ENCODE results near the gene SERPINB5.
A peak's percentile ranks its signal among the peaks of the same experiment; 100 is the strongest.

SERPINB5 gene

DNA sequence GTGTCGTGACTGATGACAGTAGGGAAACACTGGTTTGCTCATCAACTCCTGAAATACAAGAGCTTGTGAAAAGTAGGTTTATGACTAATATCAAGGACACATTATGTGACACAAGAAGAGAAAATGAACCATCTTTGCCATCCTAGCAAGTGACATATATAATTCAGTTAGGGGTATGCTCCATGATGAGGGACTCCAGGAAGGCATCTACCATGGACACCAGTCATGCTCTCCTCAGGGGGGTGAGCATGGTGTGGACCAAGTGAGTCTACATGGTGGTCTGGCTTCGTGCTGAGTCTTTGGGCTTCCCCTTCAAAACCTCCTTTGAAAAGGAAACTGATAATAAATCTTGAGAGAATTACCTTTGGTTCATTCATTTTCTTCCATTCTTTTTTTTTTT lies 11.7 kb upstream of the SERPINB5 start:
- DNase-seq, result no peak
- intact Hi-C loops (cut with DNase I), result no loop called here

DNA sequence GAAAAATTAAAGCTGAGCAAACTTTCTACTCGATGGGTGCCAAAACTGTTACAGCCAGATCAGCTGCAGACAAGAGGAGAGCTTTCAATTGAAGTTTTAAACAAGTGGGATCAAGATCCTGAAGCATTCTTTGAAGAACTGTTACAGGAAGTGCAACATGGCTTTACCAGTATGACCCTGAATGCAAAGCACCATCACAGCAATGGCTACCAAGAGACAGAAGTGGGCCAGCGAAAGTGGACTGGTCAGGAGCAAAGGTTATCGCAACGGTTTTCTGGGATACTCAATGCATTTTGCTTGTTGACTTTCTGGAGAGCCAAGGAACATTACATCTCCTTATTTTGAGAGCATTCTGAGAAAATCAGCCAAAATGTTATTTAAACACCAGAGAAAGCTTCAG lies 9.1 kb upstream of the SERPINB5 start:
- intact Hi-C loops (cut with DNase I), result no loop called here
- DNase-seq, result no peak

DNA sequence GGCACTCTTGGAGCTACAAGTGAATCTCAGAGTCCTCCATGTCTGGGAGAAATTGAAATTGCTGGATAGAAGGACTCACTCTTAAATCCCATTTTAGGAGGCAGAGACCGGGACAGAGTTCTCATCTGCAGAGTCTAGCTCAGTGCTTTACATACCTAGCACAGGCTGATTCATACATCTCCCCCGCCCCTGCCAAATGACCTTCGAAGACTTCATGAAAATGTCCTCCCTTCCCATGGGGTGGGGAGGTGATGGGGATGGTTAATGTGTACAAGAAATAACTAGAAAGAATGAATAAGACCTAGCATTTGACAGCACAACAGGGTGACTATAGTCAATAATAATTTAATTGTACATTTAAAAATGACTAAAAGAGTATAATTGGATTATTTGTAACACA lies 8.2 kb upstream of the SERPINB5 start:
- DNase-seq, result no peak
- intact Hi-C loops (cut with DNase I), result no loop called here

DNA sequence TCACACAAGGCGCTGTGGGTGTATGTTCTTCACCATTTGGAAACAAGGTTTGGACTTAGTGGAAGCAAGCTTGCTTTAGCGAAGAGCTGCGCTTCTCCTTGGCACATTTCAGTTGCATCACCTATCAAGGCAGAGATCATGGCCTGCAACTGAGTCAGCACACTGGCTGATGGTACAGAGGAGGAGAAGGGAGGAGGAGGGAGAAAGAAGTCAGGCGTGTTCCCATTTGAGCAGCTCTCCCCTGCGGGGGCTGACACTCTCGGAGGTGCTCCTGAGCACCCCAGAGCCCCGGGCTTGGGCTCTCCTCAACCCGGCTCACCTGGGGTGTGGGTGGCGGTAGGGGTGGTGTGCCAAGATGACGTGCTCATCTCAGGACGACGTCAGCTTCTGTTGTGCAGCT lies 6.0 kb upstream of the SERPINB5 start:
- intact Hi-C loops (cut with DNase I), result no loop called here
- DNase-seq, result peak in 23 of 42 donors; percentile 5 to 64 (median 33)

DNA sequence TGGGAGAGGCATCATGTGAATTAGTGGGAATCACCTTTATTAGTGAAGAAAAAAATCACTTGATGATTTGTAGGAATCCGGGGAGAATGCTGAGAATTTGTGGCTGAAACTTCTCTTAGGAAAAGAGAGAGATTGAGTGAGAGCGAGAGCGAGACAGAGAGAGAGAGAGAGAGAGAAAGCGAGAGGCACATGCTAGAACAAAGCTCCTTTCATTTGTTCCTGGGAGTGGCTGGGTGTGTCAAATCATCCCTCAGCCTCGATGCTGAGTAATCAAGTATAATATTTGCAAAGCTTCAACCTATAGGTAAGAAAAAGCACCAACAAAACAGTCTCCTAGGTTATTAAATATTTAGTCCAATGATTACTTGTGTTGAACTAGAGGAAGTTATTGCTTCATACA lies 4.4 kb upstream of the SERPINB5 start:
- no peak for DNase-seq
- intact Hi-C loops (cut with DNase I), result no loop called here

DNA sequence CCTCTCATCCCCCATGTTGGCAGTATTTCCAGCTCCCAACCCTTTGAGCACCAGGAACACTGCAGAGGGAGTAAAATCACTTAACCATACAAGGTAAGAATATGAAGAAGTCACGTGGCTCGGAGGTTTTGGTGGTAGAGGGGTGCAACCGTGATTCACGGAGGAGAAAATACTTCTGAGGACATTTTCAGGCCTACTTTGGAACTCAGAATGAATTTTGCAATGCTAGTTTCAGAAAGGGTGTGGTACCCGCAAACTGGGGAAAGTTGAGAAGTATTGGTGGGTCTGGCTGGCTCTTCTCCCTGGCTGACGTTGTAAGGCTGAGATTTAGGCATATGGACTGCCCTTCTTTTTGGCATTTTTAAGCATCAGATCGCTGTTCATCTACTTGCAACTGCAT lies 442 bp downstream of the SERPINB5 start:
- DNase-seq, result no peak
- intact Hi-C loops (cut with DNase I), result no loop called here

DNA sequence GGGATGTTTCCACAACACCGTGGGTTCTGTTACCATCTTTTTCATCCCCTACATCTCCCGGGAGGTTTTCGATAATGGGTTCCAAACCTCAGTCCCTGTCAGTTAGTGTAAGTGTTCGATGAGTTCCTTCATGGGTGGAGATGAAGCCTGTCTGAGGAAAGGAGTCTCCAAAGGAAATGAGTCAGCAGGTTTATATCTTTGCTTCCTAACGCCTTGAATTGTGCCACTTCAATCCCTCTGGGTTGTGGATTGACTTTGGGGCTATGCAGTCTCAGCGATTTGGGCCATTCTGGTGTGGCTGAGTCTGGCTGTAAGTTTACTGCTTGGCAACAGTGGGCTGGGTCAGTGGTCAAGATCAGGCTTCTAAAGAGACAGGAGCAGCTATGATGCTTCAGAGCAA lies 1.2 kb downstream of the SERPINB5 start:
- no peak for DNase-seq
- intact Hi-C loops (cut with DNase I), result no loop called here

DNA sequence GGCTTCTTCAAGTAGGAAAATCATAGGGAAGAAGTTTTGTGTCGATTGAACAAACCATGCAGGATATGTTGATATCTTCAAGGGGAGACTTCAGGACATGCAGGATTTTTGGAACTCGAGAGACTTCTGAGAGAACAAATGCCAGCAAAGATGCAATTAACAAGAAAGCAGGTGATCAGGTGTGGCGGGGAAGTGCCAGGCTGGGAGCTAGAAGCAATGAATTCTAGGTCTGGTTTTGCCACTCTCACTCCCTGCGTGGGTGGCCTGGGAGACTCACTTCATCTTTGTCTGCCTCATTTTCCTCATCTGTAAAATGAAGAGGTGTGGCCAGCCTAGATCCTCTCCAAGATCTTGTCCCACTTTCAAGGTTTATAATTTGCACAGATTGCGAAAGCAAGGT lies 3.1 kb downstream of the SERPINB5 start:
- DNase-seq, result no peak
- intact Hi-C loops (cut with DNase I), result no loop called here

DNA sequence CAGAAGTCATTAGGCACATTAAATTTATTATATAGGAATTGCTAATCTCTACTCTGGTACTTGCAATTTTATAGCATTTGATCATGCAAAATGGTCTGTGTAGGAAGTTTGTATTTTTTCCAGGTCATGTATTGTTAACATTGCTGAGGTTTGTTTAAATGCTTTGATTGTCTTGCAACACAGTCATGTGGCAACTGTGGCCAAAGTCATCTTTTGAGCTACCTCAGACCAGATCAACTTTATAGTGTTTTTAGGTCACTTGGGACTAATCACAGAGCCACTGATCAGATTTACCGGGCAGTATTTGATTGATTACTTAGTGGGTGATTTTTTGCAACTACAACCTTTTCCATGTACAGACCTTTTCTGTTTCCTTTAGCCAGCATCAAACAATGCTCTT lies 3.7 kb downstream of the SERPINB5 start:
- intact Hi-C loops (cut with DNase I), result no loop called here

DNA sequence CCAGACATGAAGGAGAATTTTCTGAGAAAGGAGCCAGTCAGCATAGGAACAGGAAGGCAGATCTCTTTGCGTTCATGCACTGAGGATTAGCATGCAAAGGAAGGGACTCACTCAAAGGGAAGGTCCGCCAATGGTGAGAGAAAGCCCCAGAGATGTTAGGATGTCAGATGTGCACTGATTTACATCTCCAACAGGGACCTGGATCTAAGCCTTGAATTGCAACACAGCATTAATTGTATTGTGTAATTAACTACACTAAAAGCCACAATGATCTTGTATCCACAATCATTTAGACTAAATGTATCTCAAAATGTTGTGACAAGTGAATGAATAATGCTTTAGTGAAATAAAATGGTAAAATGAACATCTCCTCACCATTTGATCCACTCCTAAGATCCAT lies 4.2 kb downstream of the SERPINB5 start:
- DNase-seq, result no peak
- intact Hi-C loops (cut with DNase I), result no loop called here

More for the DNA sequence above, 3.7 kb downstream of the SERPINB5 start:
- DNase-seq, result no peak

DNA sequence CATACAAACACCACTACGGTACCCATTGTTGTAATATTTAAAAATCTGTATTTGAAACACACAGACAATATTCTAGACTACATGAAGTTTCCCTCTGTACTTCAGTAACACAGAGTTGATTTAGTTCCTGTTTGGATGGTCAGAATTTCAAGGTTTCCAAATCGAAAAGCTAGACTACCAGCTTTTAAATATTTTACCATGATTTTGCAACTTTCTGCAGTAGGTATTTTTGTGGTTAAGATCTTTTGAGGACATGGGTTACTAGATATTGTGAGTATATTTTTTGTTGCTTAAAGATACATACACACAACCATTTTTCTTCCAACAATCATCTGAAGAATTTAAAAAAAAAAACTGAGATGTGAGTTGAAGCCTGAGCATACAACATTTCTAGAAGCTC lies 10.9 kb downstream of the SERPINB5 start:
- DNase-seq, result no peak
- intact Hi-C loops (cut with DNase I), result no loop called here

DNA sequence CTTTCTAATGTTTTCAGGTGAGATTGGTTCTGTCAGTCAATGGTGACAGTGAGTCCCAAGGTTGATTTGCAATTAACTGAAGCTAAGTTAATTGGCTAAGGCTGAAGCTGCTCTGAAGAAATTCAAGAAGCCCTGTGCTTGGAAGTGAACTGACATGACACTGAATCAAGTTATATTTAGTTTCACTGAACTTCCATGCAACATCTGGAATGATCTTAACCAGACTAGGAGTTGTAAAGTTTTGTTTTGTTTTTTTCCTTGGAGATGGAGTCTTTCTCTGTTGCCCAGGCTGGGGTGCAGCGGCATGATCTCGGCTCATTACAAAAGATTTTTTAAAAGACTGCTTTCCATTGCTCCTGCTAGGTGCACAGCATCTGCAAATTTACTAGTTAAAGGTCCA lies 11.4 kb downstream of the SERPINB5 start:
- intact Hi-C loops (cut with DNase I), result no loop called here
- no peak for DNase-seq

DNA sequence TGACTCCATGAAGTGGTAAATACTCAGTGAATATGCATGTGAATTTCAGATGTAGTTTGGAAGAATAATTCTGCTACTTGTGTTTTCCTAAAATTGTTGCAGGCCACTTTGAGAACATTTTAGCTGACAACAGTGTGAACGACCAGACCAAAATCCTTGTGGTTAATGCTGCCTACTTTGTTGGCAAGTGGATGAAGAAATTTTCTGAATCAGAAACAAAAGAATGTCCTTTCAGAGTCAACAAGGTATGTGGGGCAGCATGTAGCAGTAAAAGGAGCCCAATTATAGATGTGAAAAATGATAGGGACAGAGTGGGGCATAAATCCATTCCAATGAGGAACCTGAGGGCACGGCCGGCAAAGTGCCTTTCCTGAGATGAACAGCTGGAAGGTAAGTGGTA lies 16.1 kb downstream of the SERPINB5 start:
- intact Hi-C loops (cut with DNase I), result no loop called here
- DNase-seq, result no peak

DNA sequence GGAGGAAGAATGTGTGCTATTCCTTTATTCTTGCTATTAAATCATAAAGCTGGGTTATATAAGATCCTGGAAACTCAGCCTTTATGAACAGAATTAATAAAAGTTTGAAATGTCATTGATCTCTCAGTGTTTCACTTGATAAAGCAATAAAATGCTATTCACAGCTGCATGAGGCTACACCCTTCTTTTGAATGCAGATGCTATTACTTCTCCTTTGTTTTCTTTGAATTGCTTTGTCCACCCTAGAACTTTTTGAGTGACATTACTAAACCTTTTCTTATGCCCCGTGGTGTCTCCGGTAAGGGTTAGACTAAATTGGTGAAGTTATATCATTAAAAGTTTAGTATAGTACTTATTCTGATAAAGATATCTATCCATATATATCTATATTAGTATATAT lies 18.9 kb downstream of the SERPINB5 start:
- intact Hi-C loops (cut with DNase I), result no loop called here
- DNase-seq, result no peak

DNA sequence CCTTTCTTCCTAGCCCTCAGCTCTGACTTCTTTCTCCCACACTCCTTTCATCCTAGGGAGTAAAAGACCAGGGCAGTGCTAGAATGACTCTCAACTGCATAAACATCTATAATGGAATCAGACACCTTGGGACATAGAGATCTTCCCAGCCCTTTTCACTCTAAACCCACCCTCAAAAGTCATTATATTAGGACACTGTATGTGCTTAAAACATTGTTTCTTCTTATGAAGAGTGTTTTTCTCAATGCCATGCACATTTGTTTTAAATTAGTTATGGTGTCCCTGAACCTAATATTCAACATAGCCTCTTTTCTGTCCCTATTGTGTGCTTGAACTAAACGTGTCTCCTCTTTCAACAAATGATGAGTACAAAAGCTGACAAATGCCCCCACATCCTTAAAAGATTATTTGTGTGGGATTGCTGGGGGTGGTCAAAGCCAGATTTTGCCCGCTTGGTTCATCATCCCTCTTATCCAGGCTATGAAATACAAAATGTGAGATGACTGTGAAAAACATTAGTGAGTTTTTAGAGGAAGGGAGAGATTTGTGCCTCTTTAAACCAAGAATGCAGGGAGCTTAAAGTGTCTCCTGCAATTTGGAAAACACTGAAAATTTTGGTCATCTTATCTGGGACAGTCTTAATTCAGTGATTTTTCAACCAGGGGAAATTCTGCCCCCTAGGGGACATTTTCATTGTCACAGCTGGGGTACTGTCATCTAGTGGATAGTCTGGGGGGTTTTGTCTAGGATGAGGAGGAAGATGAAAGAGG lies 29.0 kb downstream of the SERPINB5 start:
- DNase-seq, result peak in 1 of 42 donors; percentile 7
- intact Hi-C loops (cut with DNase I), result no loop called here

DNA sequence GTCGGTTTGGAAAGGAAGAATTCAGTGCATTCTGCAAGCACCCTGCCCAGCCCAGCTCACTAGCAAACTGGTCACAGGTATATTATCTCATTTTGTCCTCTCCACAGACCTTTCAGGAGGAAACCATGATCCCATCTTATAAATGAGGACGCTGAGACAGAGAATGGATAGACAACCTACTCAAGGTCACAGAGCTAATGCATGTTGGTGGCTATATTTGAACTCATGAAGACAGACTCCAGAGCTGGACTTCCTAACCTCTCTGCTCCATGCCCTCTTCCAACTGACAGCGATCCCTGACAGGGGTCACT lies 29.5 kb downstream of the SERPINB5 start:
- intact Hi-C loops (cut with DNase I), result no loop called here
- no peak for DNase-seq

DNA sequence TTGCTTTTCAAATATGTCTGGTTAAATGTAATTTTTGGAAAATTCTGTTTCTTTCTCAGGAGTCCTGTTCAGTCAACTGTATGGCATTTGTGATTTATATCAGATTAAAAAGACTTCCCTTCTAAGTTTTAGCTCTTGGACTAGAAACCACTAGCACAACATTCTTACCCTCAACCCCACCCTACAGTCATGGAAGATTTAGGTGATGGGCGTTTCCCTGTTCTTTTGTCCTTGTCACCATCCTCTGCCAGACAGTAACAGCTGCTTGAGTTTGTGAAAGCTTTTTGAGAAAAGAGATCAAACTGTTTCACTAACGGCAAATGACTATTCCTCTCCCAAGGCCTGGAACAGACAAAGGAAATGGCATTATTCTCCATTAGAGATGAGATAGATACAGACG lies 31.8 kb downstream of the SERPINB5 start:
- intact Hi-C loops (cut with DNase I), result no loop called here
- no peak for DNase-seq

DNA sequence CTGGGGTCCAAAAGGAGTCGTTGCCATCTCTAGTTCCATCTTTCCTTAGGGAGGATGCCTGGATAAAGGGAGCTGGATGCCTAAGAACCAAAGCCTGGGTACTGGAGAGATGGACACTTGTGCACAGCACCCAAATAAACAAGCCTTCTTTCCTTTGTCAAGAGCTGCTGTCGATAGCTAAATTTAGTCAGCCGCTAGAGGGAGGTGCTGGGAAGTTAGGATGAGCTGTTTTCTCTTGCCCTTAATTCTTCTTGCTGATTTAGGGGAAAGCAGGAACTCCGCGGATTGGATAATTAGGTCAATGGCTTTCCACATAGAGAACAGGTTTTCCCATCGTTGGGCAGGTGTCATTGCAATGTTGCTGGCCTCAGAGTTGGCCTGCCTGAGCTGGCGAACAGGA lies 34.5 kb downstream of the SERPINB5 start:
- intact Hi-C loops (cut with DNase I), result no loop called here
- peak in 28 of 42 donors; percentile 11 to 72 (median 40) for DNase-seq

DNA sequence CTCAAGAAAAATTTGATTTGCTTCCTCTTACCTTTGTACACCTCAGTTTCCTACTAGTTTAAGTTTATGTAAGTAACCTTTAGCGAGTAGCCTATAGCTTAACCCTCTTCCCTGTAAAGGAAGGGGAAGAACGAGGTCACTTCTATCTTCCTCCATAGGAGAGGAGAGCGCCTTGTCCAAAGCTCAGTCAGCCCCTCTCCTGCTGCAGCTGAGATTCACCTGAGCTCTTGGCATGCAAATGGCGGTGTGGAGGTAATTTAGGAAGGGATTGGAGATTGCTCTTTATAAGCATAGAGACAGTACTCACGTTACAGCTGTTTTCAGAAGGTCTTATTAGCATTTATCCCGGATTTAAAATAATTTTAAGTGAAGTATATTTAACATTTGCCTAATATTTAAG lies 37.6 kb downstream of the SERPINB5 start:
- intact Hi-C loops (cut with DNase I), result no loop called here

DNA sequence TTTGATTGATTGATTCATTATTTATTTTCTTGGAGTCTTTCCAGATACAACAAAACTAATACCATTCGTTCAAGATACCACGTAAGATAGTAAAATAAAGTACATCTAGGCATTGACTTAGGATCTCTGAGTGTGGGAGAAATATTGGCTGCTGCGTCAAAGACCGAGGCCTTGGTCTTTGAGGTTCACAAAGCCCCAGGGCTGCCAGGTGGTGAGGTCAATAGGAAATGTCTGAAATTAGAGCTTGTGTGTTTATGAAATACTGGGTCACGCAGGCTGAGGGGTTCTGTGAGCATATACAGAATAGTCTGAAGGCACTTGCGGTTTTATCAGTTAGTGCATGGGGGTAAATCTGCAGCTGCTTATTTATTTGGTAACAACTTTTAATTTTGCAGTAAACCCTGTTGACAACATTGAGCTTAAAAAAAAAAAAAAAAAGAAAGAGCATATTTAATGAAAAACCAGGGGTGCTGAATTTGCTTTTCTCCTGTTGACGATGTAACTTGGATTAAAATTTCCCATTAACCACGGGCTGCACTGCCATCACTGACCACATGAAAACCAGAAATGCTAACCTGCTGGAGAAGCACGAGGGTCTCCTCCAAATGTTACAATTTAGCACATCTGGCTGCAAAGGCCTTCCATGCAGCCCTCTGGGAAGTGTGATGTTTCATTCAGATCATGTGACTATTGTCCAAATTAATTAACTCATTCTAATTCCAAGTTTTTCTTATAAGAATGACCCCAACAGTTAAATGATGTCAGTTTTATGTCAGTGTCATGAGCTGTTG lies 38.3 kb downstream of the SERPINB5 start:
- intact Hi-C loops (cut with DNase I), result no loop called here
- DNase-seq, result no peak

More for the DNA sequence above, 37.6 kb downstream of the SERPINB5 start:
- DNase-seq, result no peak

DNA sequence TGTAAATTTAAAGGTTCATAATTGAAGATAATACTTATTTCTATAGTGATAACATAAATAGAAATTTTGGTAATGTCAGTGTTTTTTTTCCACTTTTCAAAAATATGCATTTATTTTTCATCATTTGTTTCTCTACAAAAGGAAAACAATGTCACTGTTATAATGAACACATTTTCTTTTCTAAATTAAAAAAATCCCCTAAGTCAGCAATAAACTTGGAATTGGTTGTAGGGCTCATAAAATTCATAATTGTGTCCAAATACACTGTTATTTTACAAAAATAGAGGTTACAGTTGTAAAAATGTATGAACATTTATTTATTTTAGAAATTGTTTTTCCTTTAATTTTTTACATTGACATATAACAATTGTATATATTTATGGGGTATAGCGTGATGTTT lies 39.0 kb downstream of the SERPINB5 start:
- intact Hi-C loops (cut with DNase I), result no loop called here
- no peak for DNase-seq
